Activated T-cell treated with anti-CD3 and anti-CD28 coated beads for 24 hours (primary cell): Measurements from ENCODE around the gene ZNF618.
"Not testable (repeated sequence)": the region's sequence is repeated elsewhere in the genome, so short reads cannot be mapped to it uniquely, and the experiment has no call there.

Experiments used
- DNase-seq: peaks from one replicate; pipeline ENCODE4 v3.0.0-alpha.2; 2020; ENCODE audit warnings: low read depth

Gene ZNF618

GRCh38 chr9:113988385-113989016 lies 112.4 kb downstream of the ZNF618 start:
- DNase-seq: no peak

- DNase-seq: no peak
These were observed 113.1 kb downstream of the ZNF618 start for GRCh38 chr9:113989017-113989713.

- no peak for DNase-seq
These were observed 113.8 kb downstream of the ZNF618 start for GRCh38 chr9:113989714-113990569.

- no peak for DNase-seq
These were observed 114.4 kb downstream of the ZNF618 start for GRCh38 chr9:113990570-113990907.

GRCh38 chr9:113990975-113991471 lies 114.9 kb downstream of the ZNF618 start:
- no peak for DNase-seq

- DNase-seq: no peak
These were observed 115.6 kb downstream of the ZNF618 start for GRCh38 chr9:113991714-113992113.

GRCh38 chr9:113992276-113992951 lies 116.3 kb downstream of the ZNF618 start:
- no peak for DNase-seq

- no peak for DNase-seq
These were observed 116.9 kb downstream of the ZNF618 start for GRCh38 chr9:113992994-113993393.

- no peak for DNase-seq
These were observed 117.9 kb downstream of the ZNF618 start for GRCh38 chr9:113993838-113994540.

GRCh38 chr9:113995401-113995800 lies 119.3 kb downstream of the ZNF618 start:
- DNase-seq: no peak

- DNase-seq: no peak
These were observed 119.9 kb downstream of the ZNF618 start for GRCh38 chr9:113995963-113996362.

- DNase-seq: no peak
These were observed 120.5 kb downstream of the ZNF618 start for GRCh38 chr9:113996531-113997001.

- not testable (repeated sequence) for DNase-seq
These were observed 121.0 kb downstream of the ZNF618 start for GRCh38 chr9:113997064-113997463.

- no peak for DNase-seq
These were observed 121.5 kb downstream of the ZNF618 start for GRCh38 chr9:113997610-113998009.

GRCh38 chr9:113998114-113998513 lies 122.0 kb downstream of the ZNF618 start:
- DNase-seq: no peak

- no peak for DNase-seq
These were observed 122.6 kb downstream of the ZNF618 start for GRCh38 chr9:113998525-113999255.

GRCh38 chr9:113999256-114000062 lies 123.3 kb downstream of the ZNF618 start:
- DNase-seq: no peak

- no peak for DNase-seq
These were observed 124.0 kb downstream of the ZNF618 start for GRCh38 chr9:114000063-114000454.

GRCh38 chr9:114000671-114001409 lies 124.7 kb downstream of the ZNF618 start:
- no peak for DNase-seq
